Peyer's patch (tissue), 4 donors: Measurements from ENCODE around the gene GABRG2.

Experiments
- POLR2A ChIP-seq, 2 donors: fragments of 450-650 bp; IDR thresholded peaks; one replicate each; pipeline ENCODE4 v1.5.1; 2017; ENCODE audit warnings: antibody characterized with exemption in 2 of 2, mild to moderate bottlenecking in 2 of 2, moderate library complexity in 2 of 2
- TF ChIP-seq, protein P1 (sequence below), 6 experiments: fragments of 450-650 bp in 4 of 6; fragments of 200-600 bp in 2 of 6; sonication (generic) in 1 of 6; IDR thresholded peaks; one replicate each; pipeline ENCODE4 v1.5.1; 2017 to 2019; ENCODE audit warnings: antibody characterized with exemption in 6 of 6, mild to moderate bottlenecking in 3 of 6, moderate library complexity in 1 of 6

DNA sequence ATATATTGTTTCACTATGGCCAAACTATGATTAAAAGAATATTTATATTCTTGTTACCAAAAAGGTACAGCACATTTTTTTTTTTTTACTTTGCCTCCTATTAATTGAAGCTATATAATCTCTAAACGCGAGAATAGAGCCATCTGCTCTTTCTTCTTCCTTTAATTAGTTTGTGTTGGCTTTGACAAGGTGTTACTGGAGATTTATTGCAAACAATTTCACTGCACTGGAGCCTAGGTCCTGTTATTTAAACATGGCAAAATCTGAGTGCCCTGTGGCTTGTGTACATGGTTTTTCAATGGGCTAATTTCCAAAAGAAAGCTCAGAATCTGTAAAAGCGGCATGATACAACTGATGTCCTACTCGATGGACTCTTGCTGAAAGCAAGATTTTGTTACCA is 40.8 kb upstream of the GABRG2 start:
- TF ChIP-seq, protein P1, sequence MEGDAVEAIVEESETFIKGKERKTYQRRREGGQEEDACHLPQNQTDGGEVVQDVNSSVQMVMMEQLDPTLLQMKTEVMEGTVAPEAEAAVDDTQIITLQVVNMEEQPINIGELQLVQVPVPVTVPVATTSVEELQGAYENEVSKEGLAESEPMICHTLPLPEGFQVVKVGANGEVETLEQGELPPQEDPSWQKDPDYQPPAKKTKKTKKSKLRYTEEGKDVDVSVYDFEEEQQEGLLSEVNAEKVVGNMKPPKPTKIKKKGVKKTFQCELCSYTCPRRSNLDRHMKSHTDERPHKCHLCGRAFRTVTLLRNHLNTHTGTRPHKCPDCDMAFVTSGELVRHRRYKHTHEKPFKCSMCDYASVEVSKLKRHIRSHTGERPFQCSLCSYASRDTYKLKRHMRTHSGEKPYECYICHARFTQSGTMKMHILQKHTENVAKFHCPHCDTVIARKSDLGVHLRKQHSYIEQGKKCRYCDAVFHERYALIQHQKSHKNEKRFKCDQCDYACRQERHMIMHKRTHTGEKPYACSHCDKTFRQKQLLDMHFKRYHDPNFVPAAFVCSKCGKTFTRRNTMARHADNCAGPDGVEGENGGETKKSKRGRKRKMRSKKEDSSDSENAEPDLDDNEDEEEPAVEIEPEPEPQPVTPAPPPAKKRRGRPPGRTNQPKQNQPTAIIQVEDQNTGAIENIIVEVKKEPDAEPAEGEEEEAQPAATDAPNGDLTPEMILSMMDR (IDR thresholded peaks at IDR 0.05) = no peak
- no peak for TF ChIP-seq POLR2A (IDR thresholded peaks at IDR 0.05)
